Endodermal cell (in vitro differentiated cells): Measurements from ENCODE around the gene MAP6D1. TPM values are rescaled to one million over a fixed set of nuclear protein-coding genes. Genes with fewer than 3 reads are reported as not detected.
A peak's percentile ranks its signal among the peaks of the same experiment; 100 is the strongest.

Experiments used
- DNase-seq: peaks from one replicate; pipeline ENCODE4 v3.0.0-alpha.2; 2017
- H3K27ac ChIP-seq: 2 replicates; pipeline ENCODE4 v1.5.1; 2013; ENCODE audit warnings: mild to moderate bottlenecking, low read depth, low read length, moderate library complexity
- H3K27me3 ChIP-seq: 2 replicates; pipeline ENCODE4 v1.6.1; 2013; ENCODE audit warnings: mild to moderate bottlenecking, low read length, moderate library complexity; ENCODE audit not compliant: insufficient read depth, control insufficient read depth, poor library complexity, severe bottlenecking
- H3K36me3 ChIP-seq: 2 replicates; pipeline ENCODE4 v1.7.0; 2013; ENCODE audit warnings: mild to moderate bottlenecking, low read length, moderate library complexity; ENCODE audit not compliant: control insufficient read depth, insufficient read depth
- H3K4me1 ChIP-seq: one replicate; pipeline ENCODE4 v1.7.0; 2013; ENCODE audit warnings: low read length; ENCODE audit not compliant: control insufficient read depth, insufficient read depth
- H3K4me3 ChIP-seq: 2 replicates; pipeline ENCODE4 v1.5.1; 2013; ENCODE audit warnings: mild to moderate bottlenecking, low read length, moderate library complexity
- H3K9ac ChIP-seq: 2 replicates; pipeline ENCODE4 v1.6.1; 2013; ENCODE audit warnings: mild to moderate bottlenecking, low read length, moderate library complexity; ENCODE audit not compliant: poor library complexity, severe bottlenecking; ENCODE audit errors: extremely low read depth
- H3K9me3 ChIP-seq: 2 replicates; pipeline ENCODE4 v1.6.1; 2013; ENCODE audit warnings: mild to moderate bottlenecking, low read length, moderate library complexity; ENCODE audit not compliant: control insufficient read depth
- H3K27ac Mint-ChIP-seq: 2 replicates; pipeline ENCODE4 v1.8.0; 2020; ENCODE audit warnings: mixed read lengths
- H3K27me3 Mint-ChIP-seq: 2 replicates; pipeline ENCODE4 v1.8.0; 2021; ENCODE audit warnings: mild to moderate bottlenecking, mixed read lengths; ENCODE audit not compliant: insufficient read depth
- H3K36me3 Mint-ChIP-seq: 2 replicates; pipeline ENCODE4 v1.8.0; 2020; ENCODE audit warnings: low read depth, mixed read lengths
- H3K4me1 Mint-ChIP-seq: 2 replicates; pipeline ENCODE4 v1.8.0; 2020; ENCODE audit warnings: mixed read lengths
- H3K4me3 Mint-ChIP-seq: 2 replicates; pipeline ENCODE4 v1.8.0; 2020; ENCODE audit warnings: mild to moderate bottlenecking, moderate library complexity, mixed read lengths
- H3K9me3 Mint-ChIP-seq: 2 replicates; pipeline ENCODE4 v1.8.0; 2020; ENCODE audit warnings: mild to moderate bottlenecking, mixed read lengths
- CTCF ChIP-seq: fragments of 200-600 bp; sonication (generic); conservative IDR thresholded peaks from 2 replicates; pipeline ENCODE4 v1.5.0; 2021; ENCODE audit warnings: antibody characterized with exemption, mild to moderate bottlenecking
- WGBS, 2 experiments: methylation state at CpG; one replicate each; pipeline versions ENCODE4 v1.1.5 to v1.1.7; 2013; ENCODE audit warnings: missing lambda C conversion rate in 2 of 2, mixed read lengths in 1 of 2; ENCODE audit not compliant: insufficient coverage in 1 of 2, insufficient read length in 1 of 2; 5-methylcytosine and 5-hydroxymethylcytosine counted together
- total RNA-seq, 2 donors: library from RNA; stranded (reverse); fragmentation: NEBNext Ultra II Directional in 1 of 2; extraction: Animal tissue kit (Norgen Biotek cat#: 25700) in 1 of 2; gene quantifications; 2 replicates in 1 of 2; 3 replicates in 1 of 2; pipeline ENCODE4 v1.2.1, GENCODE V29; 2021

The MAP6D1 gene
- total RNA-seq, 2 donors from 2014 or later, result 4.0 to 4.8 TPM

GRCh38 chr3:183837894-183838293 lies 12.5 kb upstream of the MAP6D1 start:
- Mint-ChIP-seq H3K4me3 (no peak overlapping the region), H3K27me3 (no peaks in the 10 kb centered on the region), H3K36me3 (peaks cover 63% of the 10 kb centered on the region), H3K9me3 (no peaks in the 10 kb centered on the region), H3K27ac (no peak overlapping the region), H3K4me1 (no peaks in the 10 kb centered on the region)
- no peaks in the 10 kb centered on the region for H3K27me3 ChIP-seq
- H3K36me3 ChIP-seq, result peaks cover 68% of the 10 kb centered on the region
- no peak for TF ChIP-seq CTCF
- no peak for DNase-seq
- no peaks in the 10 kb centered on the region for H3K4me1 ChIP-seq
- H3K27ac ChIP-seq, result no peak overlapping the region
- H3K4me3 ChIP-seq, result no peak overlapping the region
- no peaks in the 10 kb centered on the region for H3K9me3 ChIP-seq
- no peak overlapping the region for H3K9ac ChIP-seq
- 81 to 83% methylated on average over 1 to 3 of the region's 3 CpGs for WGBS, 2 experiments

- 90 to 95% methylated on average over 4 to 9 of the region's 9 CpGs for WGBS, 2 experiments
- H3K36me3 Mint-ChIP-seq, result peaks cover 68% of the 10 kb centered on the region
Observed at GRCh38 chr3:183837390-183837789, 12.0 kb upstream of the MAP6D1 start.

GRCh38 chr3:183833516-183833915 lies 8.1 kb upstream of the MAP6D1 start:
- WGBS, 2 experiments, result 79 to 95% methylated on average over 5 to 6 of the region's 6 CpGs
- TF ChIP-seq CTCF, result no peak
- no peak overlapping the region for H3K27ac Mint-ChIP-seq

More at GRCh38 chr3:183837390-183837789, 12.0 kb upstream of the MAP6D1 start:
- peak overlapping the region; percentile 31 for H3K27ac Mint-ChIP-seq
- H3K4me3 Mint-ChIP-seq, result no peak overlapping the region
- H3K27me3 ChIP-seq, result no peaks in the 10 kb centered on the region
- H3K9me3 Mint-ChIP-seq, result no peaks in the 10 kb centered on the region
- no peaks in the 10 kb centered on the region for H3K4me1 ChIP-seq
- DNase-seq, result no peak
- no peaks in the 10 kb centered on the region for H3K9me3 ChIP-seq
- H3K27me3 Mint-ChIP-seq, result no peaks in the 10 kb centered on the region
- TF ChIP-seq CTCF, result no peak
- H3K4me3 ChIP-seq, result no peak overlapping the region
- H3K36me3 ChIP-seq, result peaks cover 70% of the 10 kb centered on the region
- H3K4me1 Mint-ChIP-seq, result no peaks in the 10 kb centered on the region
- H3K9ac ChIP-seq, result no peak overlapping the region
- H3K27ac ChIP-seq, result no peak overlapping the region

More at GRCh38 chr3:183833516-183833915, 8.1 kb upstream of the MAP6D1 start:
- no peaks in the 10 kb centered on the region for H3K4me1 Mint-ChIP-seq
- Histone ChIP-seq H3K9me3 (no peaks in the 10 kb centered on the region), H3K9ac (no peak overlapping the region), H3K36me3 (peaks cover 65% of the 10 kb centered on the region), H3K4me1 (no peaks in the 10 kb centered on the region), H3K4me3 (no peak overlapping the region), H3K27ac (peak overlapping the region; percentile 79), H3K27me3 (no peaks in the 10 kb centered on the region)
- no peaks in the 10 kb centered on the region for H3K27me3 Mint-ChIP-seq
- H3K9me3 Mint-ChIP-seq, result no peaks in the 10 kb centered on the region
- H3K36me3 Mint-ChIP-seq, result peaks cover 59% of the 10 kb centered on the region
- DNase-seq, result no peak
- H3K4me3 Mint-ChIP-seq, result no peak overlapping the region
